H1 (cell line): ENCODE results near the gene MYO1F. TPM values are rescaled to one million over a fixed set of nuclear protein-coding genes. Genes with fewer than 3 reads are reported as not detected.

ENCODE experiments used
- EZH2 ChIP-seq: fragments of 200-600 bp; sonication (generic); IDR thresholded peaks from 2 replicates; pipeline ENCODE4 v1.7.1; 2012; ENCODE audit warnings: low read depth, mild to moderate bottlenecking, moderate library complexity, low read length, inconsistent platforms; ENCODE audit not compliant: severe bottlenecking
- FOSL1 ChIP-seq: IDR thresholded peaks from 2 replicates; pipeline ENCODE4 v1.6.1; 2011; ENCODE audit warnings: mild to moderate bottlenecking, low read depth, low read length, moderate library complexity; ENCODE audit not compliant: insufficient read depth
- KDM1A ChIP-seq: fragments of 200-600, 300-600 bp; sonication (generic); IDR thresholded peaks from 2 replicates; pipeline ENCODE4 v1.7.1; 2016; ENCODE audit warnings: mild to moderate bottlenecking, low read length, borderline replicate concordance
- TCF12 ChIP-seq: IDR thresholded peaks from 2 replicates; pipeline ENCODE4 v1.6.1; 2011; ENCODE audit warnings: low read depth, mild to moderate bottlenecking, low read length
- YY1 ChIP-seq: IDR thresholded peaks from 2 replicates; pipeline ENCODE4 v1.6.1; 2011; ENCODE audit warnings: low read depth, mild to moderate bottlenecking, low read length
- polyA plus RNA-seq, 7 experiments: library from polyadenylated mRNA; depleted of rRNA in 3 of 7; stranded (reverse) in 5 of 7; unstranded in 2 of 7; fragments of >200 nt in 5 of 7; fragments of 200-250 nt in 2 of 7; gene quantifications; 1 replicate in 5 of 7; 2 replicates in 1 of 7; 4 replicates in 1 of 7; pipeline versions ENCODE4 v1.2.1 to v1.2.3, GENCODE V29; 2011 to 2013; ENCODE audit warnings: missing spikeins in 2 of 7, mixed read lengths in 2 of 7
- total RNA-seq: library from RNA; stranded (reverse); fragmentation: NEBNext Ultra II Directional; extraction: Animal tissue kit (Norgen Biotek cat#: 25700); gene quantifications from 2 replicates; pipeline ENCODE4 v1.2.1, GENCODE V29; 2021

Gene MYO1F
- total and polyA plus RNA-seq, 2 of the 8 experiments (the other 6 are each of a cell fraction or from before 2014, with no cell fraction given), result 1.4 to 4.6 TPM

DNA sequence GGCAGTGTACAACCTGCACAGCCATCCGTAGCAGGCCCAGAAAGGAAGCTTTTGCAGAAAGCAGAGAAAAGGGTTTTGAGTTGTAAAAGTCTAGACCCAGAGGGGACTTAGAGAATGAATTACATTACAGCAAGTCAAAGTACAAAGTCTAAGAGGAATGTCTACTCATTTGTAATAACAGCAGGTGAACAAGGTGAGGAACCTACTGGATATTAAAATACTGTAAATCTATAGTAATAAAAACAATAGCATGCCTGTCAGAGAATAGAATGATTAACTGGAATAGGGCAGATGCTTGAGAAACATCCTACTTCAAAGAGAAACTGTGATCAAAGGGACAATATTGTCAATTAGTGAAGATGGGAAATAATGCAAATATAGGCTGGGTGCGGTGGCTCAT is 45.0 kb downstream of the MYO1F start (continued):
- TF ChIP-seq YY1 (no peak), TCF12 (no peak), FOSL1 (no peak), EZH2 (no peak), KDM1A (no peak)
